Transverse colon (tissue), 4 donors: Measurements from ENCODE around the gene TRAK1. TPM values are rescaled to one million over a fixed set of nuclear protein-coding genes. Genes with fewer than 3 reads are reported as not detected.

ENCODE experiments used
- DNase-seq: peaks from one replicate; pipeline ENCODE4 v3.0.0-alpha.2; 2019
- H3K27ac ChIP-seq, 4 donors: fragments of 200-600 bp; sonication (generic); 2 replicates each; pipeline ENCODE4 v1.5.1; 2016 to 2018; ENCODE audit warnings: inconsistent platforms in 4 of 4
- H3K27me3 ChIP-seq: fragments of 200-600 bp; sonication (generic); 2 replicates; pipeline ENCODE4 v1.5.1; 2017; ENCODE audit warnings: inconsistent platforms
- H3K36me3 ChIP-seq, 4 donors: fragments of 200-600 bp; sonication (generic); 2 replicates each; pipeline ENCODE4 v1.5.1; 2017 to 2019; ENCODE audit warnings: inconsistent platforms in 4 of 4
- H3K4me1 ChIP-seq, 4 donors: fragments of 200-600 bp; sonication (generic); 2 replicates each; pipeline ENCODE4 v1.5.1; 2017 to 2020; ENCODE audit warnings: inconsistent platforms in 4 of 4
- H3K4me3 ChIP-seq, 4 donors: fragments of 200-600 bp; sonication (generic); 1 replicate in 1 of 4; 2 replicates in 3 of 4; pipeline versions ENCODE4 v1.5.1 to v1.6.1; 2017 to 2019; ENCODE audit warnings: inconsistent platforms in 4 of 4
- H3K9me3 ChIP-seq, 2 donors: fragments of 200-600 bp; sonication (generic); 2 replicates each; pipeline ENCODE4 v1.5.1; 2017 to 2019; ENCODE audit warnings: inconsistent platforms in 2 of 2
- EP300 ChIP-seq: sonication (generic); formaldehyde crosslinking; IDR thresholded peaks from one replicate; pipeline ENCODE4 v1.6.1; 2017; ENCODE audit warnings: antibody characterized with exemption, low read depth
- POLR2A ChIP-seq: fragments of 450-650 bp; IDR thresholded peaks from one replicate; pipeline ENCODE4 v1.6.1; 2016; ENCODE audit warnings: antibody characterized with exemption, mild to moderate bottlenecking, moderate library complexity
- POLR2AphosphoS5 ChIP-seq, 3 donors: sonication (generic); formaldehyde crosslinking; IDR thresholded peaks; one replicate each; pipeline ENCODE4 v1.6.1; 2016; ENCODE audit warnings: antibody characterized with exemption in 3 of 3
- WGBS, 2 donors: methylation state at CpG; one replicate each; pipeline ENCODE4 v1.1.5; 2018; ENCODE audit warnings: low coverage in 1 of 2; 5-methylcytosine and 5-hydroxymethylcytosine counted together
- in situ Hi-C, 4 donors: fragments of 200-750 bp; cut with MboI; loops; one replicate each; pipeline versions ENCODE4 v1.15.0 to v1.15.1; 2017; ENCODE audit warnings: low sequenced_read_pairs in 3 of 4, low pct_ligation_motif_present in 1 of 4, low pct_unique_long_range_greater_than_20kb in 1 of 4
- intact Hi-C: fragments of 100-400 bp; cut with DNase I; formaldehyde crosslinking; loops from one replicate; pipeline ENCODE4 v1.15.1; 2023; ENCODE audit warnings: low total_unique reads
- total RNA-seq, 4 donors: library from RNA; depleted of rRNA; stranded (reverse); fragments of >200 nt; gene quantifications; one replicate each; pipeline ENCODE4 v1.1.0, GENCODE V29; 2016
- TF ChIP-seq, protein P1 (sequence below), 5 experiments: fragments of 200-600 bp in 3 of 5; fragments of 450-650 bp in 2 of 5; sonication (generic) in 3 of 5; IDR thresholded peaks; 1 replicate in 2 of 5; 2 replicates in 3 of 5; pipeline ENCODE4 v1.5.1; 2016 to 2017; ENCODE audit warnings: antibody characterized with exemption in 5 of 5, inconsistent platforms in 3 of 5, mild to moderate bottlenecking in 2 of 5, moderate library complexity in 1 of 5

TRAK1 gene
- total RNA-seq, 4 donors from 2014 or later, result 91.7 to 247 (median 115) TPM

DNA sequence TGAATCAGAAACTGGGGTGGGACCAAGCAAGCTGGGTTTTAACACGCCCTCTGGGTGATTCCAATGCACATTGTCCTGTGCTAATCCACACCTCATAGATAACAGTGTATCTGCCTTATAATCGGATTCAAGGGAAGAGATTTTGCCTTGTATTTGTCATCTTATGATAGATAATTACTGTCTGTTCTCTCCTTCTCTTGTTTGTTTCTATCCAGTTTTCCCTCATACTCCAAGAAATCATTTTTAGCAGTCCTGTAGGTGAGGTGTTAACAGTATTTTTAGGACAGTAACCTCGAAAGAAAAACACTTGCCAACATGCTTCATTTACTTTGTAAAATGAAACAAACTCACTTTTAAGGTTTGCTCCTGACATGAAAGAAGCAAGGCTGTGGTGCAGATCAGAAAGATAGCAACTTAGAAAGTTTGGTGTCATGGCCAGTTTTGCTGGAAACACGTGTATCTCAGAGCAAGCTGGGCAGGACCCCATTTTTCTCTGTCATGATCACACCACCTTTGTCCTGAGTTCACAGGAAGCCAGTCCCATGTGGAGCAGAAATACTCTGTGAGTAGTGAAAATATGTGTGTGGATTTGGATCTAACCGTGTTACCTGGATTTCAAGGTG, 72.6 kb downstream of the TRAK1 start:
- H3K4me3 ChIP-seq, result no peak overlapping the region
- intact Hi-C loops (no loop called here), in situ Hi-C loops (no loop called here)
- no peak for TF ChIP-seq EP300
- TF ChIP-seq, protein P1, sequence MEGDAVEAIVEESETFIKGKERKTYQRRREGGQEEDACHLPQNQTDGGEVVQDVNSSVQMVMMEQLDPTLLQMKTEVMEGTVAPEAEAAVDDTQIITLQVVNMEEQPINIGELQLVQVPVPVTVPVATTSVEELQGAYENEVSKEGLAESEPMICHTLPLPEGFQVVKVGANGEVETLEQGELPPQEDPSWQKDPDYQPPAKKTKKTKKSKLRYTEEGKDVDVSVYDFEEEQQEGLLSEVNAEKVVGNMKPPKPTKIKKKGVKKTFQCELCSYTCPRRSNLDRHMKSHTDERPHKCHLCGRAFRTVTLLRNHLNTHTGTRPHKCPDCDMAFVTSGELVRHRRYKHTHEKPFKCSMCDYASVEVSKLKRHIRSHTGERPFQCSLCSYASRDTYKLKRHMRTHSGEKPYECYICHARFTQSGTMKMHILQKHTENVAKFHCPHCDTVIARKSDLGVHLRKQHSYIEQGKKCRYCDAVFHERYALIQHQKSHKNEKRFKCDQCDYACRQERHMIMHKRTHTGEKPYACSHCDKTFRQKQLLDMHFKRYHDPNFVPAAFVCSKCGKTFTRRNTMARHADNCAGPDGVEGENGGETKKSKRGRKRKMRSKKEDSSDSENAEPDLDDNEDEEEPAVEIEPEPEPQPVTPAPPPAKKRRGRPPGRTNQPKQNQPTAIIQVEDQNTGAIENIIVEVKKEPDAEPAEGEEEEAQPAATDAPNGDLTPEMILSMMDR (IDR thresholded peaks at IDR 0.05), result no peak
- TF ChIP-seq POLR2A, result no peak
- TF ChIP-seq POLR2AphosphoS5 (IDR thresholded peaks at IDR 0.05), result no peak
- peak overlapping the region in 1 of 4 donors; percentile 13 for H3K27ac ChIP-seq
- no peaks in the 10 kb centered on the region for H3K27me3 ChIP-seq
- no peaks in the 10 kb centered on the region for H3K9me3 ChIP-seq
- WGBS, 2 donors, result 64 to 70% methylated on average over 3 to 5 of the region's 5 CpGs
- H3K36me3 ChIP-seq, result no peaks in the 10 kb centered on the region
- H3K4me1 ChIP-seq, result peaks cover 14 to 69% (median 48%) of the 10 kb centered on the region in 4 donors
- no peak for DNase-seq

DNA sequence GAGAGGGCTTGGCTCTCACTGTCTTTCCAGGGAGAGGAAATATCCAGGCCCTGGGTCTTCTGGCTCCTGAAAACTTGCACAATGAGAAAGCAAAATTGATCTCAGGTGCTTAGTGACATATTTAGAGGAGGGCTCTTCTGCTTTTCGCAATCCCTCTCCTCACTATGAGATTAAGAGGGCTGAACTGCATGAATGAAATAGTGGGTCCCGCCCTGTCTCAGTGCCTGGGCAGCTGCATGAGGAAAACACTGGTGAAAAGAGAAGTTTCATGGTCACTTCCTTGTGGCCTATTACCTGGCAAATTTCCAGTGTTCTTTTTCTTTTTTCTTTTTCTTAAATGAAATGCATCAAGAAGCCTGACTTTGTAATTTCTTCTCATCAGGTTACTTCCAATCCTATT, 73.5 kb downstream of the TRAK1 start:
- no peaks in the 10 kb centered on the region for H3K36me3 ChIP-seq
- TF ChIP-seq EP300, result no peak
- TF ChIP-seq, protein P1 (IDR thresholded peaks at IDR 0.05), result no peak
- no peak for TF ChIP-seq POLR2A
- TF ChIP-seq POLR2AphosphoS5 (IDR thresholded peaks at IDR 0.05), result no peak
- no peak for DNase-seq
- no peaks in the 10 kb centered on the region for H3K27me3 ChIP-seq
- peak overlapping the region in 2 of 4 donors; percentile 13 to 26 for H3K27ac ChIP-seq
- no peak overlapping the region for H3K4me3 ChIP-seq
- no peaks in the 10 kb centered on the region for H3K9me3 ChIP-seq
- in situ Hi-C loops, result no loop called here
- H3K4me1 ChIP-seq, result peaks cover 14 to 61% (median 40%) of the 10 kb centered on the region in 4 donors
- intact Hi-C loops, result no loop called here
- WGBS, 2 donors, result 84% methylated on average over 2 of the region's 2 CpGs; no CpG with 5 or more reads in 1 of the 2 donors

DNA sequence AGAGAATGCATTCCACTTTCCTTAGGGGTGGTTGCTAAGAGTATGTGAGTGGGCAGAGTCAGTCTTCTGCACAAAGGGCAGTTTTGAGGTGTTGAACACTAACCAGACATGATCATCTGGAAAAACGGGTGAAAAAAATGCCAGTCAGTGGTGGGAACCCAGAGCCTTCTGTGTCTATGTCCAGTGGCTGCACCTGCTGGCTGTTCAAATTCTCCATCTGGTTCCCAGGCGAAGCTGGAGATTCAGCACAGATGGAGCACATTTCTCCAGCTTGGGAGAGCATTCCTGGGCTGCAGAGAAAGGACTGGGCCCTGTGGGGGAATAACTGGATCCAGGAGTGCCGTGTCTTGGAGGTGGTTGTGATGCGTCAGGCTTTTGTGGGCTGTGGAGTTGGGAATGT, 74.1 kb downstream of the TRAK1 start:
- no peak for DNase-seq

DNA sequence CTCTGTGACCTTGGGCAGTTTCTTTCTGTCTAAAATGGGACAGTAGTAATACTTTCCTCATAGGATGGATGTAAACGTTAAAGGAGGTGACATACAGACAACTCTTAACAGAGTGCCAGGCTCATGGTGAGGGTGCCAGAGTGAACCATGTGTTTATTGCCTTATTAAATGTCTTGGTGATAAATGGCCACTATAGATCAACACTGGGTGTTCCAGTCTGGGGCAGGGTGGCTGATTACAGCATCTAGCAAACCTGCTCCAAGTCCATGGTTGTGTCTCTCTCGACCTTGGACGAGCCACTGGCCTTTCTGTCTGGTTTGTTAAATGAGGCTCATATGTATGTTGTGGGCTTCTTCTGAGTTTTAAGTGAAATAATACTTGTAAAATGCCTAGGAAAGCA, 75.1 kb downstream of the TRAK1 start:
- WGBS, 2 donors, result 4 to 54% methylated on average over 3 of the region's 3 CpGs
- intact Hi-C loops, result no loop called here
- in situ Hi-C loops, result no loop called here
- peak overlapping the region; percentile 10 to 55 (median 42) for H3K27ac ChIP-seq
- H3K4me3 ChIP-seq, result no peak overlapping the region
- H3K36me3 ChIP-seq, result no peaks in the 10 kb centered on the region
- peak; percentile 38 for DNase-seq
- peak in 2 of 3 donors; percentile 33 to 41 for TF ChIP-seq POLR2AphosphoS5 (IDR thresholded peaks at IDR 0.05)
- TF ChIP-seq EP300, result no peak
- TF ChIP-seq, protein P1 (IDR thresholded peaks at IDR 0.05), result no peak
- H3K27me3 ChIP-seq, result no peaks in the 10 kb centered on the region
- no peaks in the 10 kb centered on the region for H3K9me3 ChIP-seq
- peaks cover 6 to 47% (median 31%) of the 10 kb centered on the region in 4 donors for H3K4me1 ChIP-seq

More for the DNA sequence above, 74.1 kb downstream of the TRAK1 start:
- intact Hi-C loops, result no loop called here
- Histone ChIP-seq H3K4me1 (peaks cover 14 to 57% (median 36%) of the 10 kb centered on the region in 4 donors), H3K9me3 (no peaks in the 10 kb centered on the region), H3K27me3 (no peaks in the 10 kb centered on the region), H3K36me3 (no peaks in the 10 kb centered on the region), H3K27ac (peak overlapping the region in 1 of 4 donors; percentile 55), H3K4me3 (no peak overlapping the region)
- WGBS, 2 donors, result 93 to 100% methylated on average over 1 to 4 of the region's 4 CpGs
- in situ Hi-C loops, result no loop called here
- TF ChIP-seq POLR2A (no peak), POLR2AphosphoS5 (IDR thresholded peaks at IDR 0.05) (no peak), EP300 (no peak)
- TF ChIP-seq, protein P1 (IDR thresholded peaks at IDR 0.05), result no peak
